Stimulated activated CD4-positive, alpha-beta T cell treated with anti-CD3 and anti-CD28 coated beads, Interleukin-2, amount 100 ng/mL, for 24 hours (primary cell): ENCODE data around the gene NT5DC2.

Source experiments
- DNase-seq, 2 donors: peaks; one replicate each; pipeline ENCODE4 v3.0.0-alpha.2; 2020

NT5DC2 gene

GRCh38 chr3:52487788-52488691, 45.6 kb downstream of the NT5DC2 start:
- no peak for DNase-seq

DNA sequence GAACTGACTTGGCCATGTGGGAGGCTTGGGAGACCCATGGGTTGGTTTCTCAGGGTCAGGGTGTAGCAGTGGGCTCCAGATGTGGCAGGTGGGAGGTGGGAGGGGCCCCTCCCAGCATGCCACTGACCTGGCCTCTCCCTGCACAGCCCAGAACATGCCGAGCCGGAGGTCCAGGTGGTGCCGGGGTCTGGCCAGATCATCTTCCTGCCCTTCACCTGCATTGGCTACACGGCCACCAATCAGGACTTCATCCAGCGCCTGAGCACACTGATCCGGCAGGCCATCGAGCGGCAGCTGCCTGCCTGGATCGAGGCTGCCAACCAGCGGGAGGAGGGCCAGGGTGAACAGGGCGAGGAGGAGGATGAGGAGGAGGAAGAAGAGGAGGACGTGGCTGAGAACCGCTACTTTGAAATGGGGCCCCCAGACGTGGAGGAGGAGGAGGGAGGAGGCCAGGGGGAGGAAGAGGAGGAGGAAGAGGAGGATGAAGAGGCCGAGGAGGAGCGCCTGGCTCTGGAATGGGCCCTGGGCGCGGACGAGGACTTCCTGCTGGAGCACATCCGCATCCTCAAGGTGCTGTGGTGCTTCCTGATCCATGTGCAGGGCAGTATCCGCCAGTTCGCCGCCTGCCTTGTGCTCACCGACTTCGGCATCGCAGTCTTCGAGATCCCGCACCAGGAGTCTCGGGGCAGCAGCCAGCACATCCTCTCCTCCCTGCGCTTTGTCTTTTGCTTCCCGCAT, 46.4 kb downstream of the NT5DC2 start:
- DNase-seq: no peak

GRCh38 chr3:52484680-52485461, 48.8 kb downstream of the NT5DC2 start:
- no peak for DNase-seq

- DNase-seq: no peak
Observed at GRCh38 chr3:52483577-52484381, 49.9 kb downstream of the NT5DC2 start.

DNA sequence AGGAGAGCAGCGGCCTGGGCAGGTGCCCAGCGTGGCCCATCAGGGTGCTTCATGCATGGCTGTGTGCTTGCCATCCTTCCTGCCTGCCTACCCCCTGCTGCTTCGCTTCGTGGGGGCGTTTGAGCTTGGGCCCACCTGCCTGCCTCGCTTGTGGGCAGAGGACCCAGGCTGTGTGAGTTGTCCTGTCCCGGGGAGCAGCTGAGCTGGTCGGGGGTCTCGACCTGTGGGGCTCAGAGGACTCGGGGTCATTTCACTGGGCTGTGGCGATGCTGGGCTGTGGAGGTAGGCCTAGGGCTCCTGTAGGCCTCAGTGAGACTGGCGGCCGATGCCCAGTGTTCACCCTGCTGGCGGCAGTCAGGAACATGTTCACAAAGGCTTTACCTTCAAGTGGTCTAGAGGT, 50.6 kb downstream of the NT5DC2 start:
- DNase-seq: no peak

DNA sequence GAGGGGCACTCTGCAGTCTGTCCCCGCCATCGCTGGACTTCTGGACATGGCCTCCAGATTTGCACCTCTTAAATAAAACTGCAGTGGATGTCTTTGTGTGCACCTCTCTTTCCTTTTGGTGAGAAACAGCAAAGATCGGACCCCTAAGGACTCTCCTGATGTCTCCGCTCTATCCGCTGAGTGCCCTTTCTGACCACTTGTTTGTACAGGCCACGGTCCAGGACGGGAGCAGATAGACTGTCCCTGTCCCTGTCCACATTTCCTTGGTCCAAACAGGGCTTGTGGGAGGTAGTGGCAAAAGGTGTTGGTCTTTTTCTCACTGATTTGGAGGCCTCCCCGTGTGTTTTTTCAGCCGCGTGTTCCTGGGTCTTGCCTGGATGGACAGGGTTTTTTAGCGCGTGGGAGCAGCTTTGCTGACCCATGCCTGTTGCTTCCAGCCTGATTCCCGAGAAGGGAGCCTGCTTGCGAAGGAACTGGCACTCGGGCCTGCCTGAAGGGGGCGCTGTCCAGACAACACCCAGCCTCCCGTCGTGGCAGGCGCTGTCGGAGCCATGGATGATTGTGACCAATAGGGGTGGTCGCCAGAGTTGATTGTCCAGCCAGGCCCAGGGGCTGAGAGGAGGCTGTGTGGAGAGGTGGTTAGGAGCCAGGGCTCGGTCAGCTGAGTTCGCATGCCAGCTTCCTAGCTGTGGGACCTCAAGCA, 51.7 kb downstream of the NT5DC2 start:
- peak in 1 of 2 donors; percentile 20 for DNase-seq

DNA sequence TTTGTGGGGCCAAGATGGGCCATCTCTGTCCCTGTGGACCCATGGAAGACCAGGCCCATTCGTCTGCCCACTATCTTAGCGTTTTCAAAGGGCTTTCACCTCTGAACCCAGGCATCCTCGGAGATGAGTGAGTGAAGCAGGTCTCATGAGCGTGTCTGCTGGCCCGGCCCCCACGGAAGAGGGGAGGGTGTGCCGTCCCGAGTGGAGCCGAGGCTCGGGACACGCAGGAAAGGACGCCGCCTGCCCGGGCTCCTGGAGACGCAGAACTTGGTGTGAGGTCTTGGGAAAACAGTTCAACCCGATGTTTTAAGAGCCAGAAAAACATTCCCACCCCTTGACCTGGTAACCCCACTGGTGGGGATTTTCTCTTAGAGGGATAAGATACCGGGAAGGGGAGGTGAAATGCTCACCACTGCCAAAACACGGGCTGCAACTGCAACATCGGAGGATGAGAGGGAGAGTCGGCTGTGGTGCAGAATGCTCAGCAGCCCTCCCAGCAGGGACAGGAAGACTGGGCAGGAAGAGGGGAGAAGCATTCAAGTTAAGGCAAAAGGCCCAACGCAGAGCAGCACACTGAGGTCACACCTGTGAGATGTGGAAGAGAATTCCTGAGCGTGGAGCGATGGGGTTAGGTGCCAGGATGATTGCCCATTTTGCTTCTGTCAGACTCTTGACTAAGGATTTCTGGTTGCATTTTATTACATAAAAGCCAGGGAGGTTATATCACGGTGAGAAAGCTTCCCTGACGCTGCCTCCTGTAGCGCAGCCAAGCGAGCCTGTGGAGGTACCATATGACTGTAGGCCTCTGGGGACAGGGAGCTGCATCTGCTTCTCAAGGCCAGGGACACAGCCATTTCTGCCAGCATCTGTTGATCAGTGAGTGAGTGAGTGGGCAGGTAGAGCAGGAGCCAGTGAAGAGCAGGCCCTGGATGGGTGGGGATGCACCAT, 52.6 kb downstream of the NT5DC2 start:
- no peak for DNase-seq

DNA sequence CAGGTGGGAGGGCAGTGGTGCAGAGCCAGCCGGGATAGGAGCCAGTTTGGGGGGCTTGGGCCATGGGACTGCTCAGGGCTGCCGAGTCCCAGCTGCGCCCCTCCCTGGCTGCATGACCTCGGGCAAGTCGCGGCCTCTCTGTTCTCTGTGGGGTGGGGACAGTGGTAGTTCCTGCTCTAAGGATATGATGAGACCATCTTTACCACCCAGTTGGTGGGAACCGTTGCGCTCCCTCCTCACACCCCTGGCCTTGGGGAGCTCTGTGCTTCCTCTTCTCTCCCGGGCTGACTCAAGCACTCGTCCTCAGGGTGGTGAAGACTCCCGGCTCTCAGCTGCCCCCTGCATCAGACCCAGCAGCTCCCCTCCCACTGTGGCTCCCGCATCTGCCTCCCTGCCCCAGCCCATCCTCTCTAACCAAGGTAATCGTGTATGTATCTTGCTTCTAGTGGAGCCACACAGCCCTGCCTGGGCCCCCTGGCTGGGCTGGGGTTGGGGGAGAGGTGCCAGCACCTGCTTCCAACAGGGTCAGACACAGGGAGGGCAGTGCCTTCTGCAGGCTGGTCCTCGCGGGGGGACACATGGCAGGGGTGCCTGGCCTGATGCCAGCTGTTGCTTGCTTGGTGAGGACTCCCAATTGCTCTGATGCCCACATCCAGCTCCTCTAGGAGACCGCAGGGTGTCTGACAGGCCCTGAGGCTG, 53.6 kb downstream of the NT5DC2 start:
- DNase-seq: no peak

- no peak for DNase-seq
Observed at GRCh38 chr3:52479037-52479876, 54.4 kb downstream of the NT5DC2 start.

- no peak for DNase-seq
Observed at GRCh38 chr3:52477796-52478095, 55.9 kb downstream of the NT5DC2 start.

DNA sequence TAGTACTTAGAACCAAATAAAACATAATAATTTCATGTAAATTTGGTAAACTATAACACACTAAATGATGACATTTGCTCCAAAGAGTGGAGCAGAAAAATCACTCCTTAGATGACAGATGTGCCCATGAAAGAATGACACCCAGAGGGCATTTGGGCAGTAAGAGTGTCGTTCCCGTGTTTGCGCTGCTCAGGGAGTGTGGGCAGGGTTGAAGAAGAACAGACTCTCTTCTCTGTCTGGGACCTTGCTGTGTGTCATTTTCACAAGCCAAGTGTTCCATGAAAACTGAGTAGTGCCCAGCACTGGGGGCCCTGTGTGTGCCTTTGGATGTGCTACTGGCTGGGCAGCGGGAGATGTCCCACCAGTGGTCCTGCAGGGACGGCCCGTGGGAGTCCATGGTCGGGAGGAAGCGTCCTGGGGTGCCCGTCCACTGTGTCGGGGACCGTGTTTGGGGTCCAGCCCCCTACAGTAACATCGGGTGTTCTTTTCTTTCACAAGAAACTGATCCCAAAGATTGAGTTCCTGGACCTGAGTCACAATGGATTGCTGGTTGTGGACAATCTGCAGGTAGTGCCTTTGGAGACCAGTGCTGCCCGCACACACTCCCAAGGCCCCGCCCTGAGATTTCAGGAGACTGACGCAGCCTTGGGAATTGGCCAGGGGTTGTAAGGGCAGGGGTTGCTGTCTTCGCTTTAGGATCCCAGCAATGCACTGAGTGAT, 56.4 kb downstream of the NT5DC2 start:
- DNase-seq: no peak
